Glomerular visceral epithelial cell (primary cell): ENCODE results near the gene PTGDS.
"Not testable (repeated sequence)": the region's sequence is repeated elsewhere in the genome, so short reads cannot be mapped to it uniquely, and the experiment has no call there.

Experiments used
- DNase-seq: peaks from one replicate; pipeline ENCODE4 v3.0.0-alpha.2; 2016; ENCODE audit errors: extremely low spot score

The PTGDS gene

DNA sequence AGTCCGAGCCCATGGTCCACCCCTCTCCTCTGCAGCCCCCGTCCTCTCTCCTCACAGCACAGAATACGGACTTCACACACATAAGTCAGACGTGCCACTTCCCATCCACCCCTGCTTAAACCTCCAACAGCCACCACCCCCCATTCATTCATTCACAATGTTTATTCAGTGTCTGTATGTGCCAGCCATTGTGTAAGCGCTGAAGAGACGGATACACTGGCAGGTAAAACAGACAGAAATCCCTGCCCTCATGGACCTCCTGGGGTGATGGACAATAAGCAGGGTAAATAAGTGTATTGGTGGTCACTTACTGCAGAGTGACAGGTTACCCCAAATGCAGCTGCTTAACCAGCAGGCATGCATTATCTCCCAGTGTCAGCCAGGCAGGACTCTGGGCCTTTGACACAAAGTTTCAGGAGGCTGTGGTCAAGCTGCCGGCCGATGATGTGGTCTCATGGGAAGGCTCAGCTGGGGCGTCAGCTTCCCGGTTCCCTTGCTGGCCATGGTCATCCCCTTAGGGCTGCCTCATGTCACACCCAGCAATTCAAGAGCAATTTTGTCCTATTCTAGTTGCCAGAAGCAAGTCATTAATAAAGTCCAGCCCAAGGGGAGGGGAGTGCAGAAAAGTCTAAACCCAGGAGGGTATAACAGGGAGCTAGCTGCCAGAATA is 13.1 kb downstream of the PTGDS start:
- no peak for DNase-seq

DNA sequence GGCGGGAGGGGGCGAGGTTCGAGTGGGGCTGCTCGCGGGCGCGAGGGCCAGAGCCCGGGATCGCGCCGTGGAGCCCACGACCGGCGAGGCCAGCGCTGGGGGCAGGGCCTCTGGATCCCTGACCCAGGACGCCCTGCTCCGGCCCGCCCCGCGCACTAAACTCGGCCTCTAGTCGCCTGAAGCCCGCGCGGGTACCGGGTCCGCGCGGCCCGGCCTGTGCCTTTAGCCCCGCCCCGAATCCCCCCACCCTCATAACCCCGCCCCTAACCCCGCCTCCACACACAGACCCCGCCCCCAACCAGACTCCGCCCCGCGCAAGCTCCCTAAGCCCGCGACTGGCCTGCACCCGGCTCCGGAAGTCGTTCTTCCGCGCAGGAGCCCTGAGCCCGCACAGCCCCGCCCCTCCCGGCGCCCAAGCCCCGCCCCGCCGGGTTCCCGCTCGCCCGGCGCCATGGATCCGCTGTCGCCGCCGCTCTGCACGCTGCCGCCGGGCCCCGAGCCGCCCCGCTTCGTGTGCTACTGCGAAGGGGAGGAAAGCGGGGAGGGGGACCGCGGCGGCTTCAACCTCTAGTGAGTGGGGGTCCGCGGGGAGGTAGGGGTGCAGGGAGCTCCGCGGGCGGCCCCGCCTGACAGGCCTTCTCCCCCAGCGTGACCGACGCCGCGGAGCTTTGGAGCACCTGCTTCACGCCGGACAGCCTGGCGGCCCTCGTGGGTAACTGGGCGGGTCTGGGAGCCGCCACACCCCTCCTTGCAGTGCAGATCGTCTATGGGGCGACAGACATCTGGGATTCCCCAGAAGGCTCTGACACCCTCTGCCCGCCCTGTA is 14.9 kb downstream of the PTGDS start, which contains the start of gene PAXX:
Gene PAXX (plus strand): TSS at position 430 of the 826 bp plus-strand sequence. CDS start 22 bp downstream, at position 452.
- DNase-seq, result peak; percentile 94

DNA sequence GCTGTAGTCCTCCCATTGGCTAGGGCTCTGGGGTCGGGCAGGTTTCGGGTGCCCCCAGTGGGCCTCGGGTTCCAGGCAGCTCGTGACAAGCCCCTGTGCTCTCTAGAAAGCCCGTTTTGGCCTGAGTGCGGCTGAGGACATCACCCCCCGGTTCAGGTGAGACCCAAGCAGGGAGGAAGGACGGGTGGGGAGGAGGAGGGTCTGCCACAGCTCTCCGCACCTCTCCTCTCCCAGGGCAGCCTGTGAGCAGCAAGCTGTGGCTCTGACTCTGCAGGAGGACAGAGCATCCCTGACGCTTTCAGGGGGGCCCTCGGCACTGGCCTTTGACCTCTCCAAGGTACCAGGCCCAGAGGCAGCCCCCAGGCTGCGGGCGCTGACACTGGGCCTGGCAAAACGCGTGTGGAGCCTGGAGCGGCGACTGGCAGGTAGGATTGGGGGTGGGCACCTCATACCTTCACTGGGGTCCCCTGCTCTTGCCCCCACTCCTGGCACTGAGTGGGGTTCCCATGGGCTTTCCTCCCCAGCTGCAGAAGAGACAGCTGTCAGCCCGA is 15.6 kb downstream of the PTGDS start:
- no peak for DNase-seq

DNA sequence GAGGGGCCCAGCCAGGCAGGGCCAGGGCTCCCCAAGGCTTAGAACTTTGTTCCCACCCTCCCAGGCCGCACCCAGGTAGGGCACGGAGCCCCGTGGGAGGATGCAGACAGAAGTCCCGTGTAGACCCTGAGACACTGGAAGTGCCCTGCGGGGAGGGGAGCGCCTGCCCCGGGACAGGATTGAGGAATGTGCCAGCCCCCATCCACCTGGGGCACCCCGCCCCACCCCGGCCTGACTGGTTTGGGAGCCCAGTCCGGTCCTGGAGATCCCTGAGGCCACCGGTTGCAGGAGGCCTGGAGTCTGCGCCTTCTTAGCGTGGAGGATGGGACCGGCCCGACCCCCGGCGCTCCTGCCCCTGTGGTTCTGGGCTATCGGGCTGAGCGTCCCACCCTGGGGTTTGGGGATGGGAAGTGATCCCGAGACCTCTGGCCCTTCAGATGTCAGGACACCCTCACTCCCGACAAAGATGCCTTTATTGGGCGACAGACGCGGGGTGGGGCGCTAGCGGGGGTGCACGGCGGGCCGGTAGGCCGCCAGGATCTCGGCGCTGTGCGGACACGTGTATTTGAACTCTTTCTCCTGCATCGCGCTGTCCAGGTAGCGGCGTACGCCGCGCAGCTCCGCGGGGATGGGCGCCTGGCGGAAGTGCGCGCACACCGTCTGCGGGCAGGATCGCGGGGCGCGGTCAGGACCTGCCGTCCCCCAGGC is 17.0 kb downstream of the PTGDS start:
- no peak for DNase-seq

DNA sequence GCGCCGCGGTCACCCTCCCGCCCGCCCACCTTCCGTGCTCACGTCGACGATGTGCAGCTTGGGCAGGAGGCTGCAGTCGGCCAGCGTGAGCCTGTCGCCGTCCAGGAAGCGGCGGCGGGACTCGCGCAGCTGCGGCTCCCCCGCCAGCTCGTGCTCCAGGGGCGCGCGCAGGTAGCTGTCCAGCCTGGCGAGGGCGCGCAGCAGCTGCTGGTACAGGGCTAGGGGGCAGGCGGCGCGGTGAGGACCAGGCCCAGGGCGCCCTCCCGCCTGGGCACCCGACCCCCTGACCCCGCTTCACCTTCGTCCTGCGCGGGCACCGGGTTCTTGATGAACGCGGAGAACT is 17.6 kb downstream of the PTGDS start:
- no peak for DNase-seq

DNA sequence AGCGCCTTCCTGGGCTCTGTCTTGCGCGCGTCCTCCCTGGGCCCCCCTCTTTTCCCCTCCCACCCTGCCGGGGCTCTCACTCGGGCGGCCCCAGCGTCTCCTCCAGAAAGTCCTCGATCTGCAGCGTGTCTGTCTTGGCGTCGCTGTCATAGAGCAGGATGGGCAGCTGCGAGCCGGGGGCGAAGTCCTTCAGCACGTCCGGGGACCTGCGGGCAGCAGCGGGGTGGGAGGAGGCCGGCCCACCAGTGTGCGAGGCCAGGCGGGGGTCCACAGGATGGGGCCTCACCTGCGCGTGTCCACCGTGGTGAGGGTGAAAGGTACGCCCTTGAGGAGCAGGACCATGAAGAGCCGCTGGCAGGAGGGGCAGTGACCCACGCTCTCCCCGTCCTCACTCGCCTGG is 18.1 kb downstream of the PTGDS start:
- no peak for DNase-seq

DNA sequence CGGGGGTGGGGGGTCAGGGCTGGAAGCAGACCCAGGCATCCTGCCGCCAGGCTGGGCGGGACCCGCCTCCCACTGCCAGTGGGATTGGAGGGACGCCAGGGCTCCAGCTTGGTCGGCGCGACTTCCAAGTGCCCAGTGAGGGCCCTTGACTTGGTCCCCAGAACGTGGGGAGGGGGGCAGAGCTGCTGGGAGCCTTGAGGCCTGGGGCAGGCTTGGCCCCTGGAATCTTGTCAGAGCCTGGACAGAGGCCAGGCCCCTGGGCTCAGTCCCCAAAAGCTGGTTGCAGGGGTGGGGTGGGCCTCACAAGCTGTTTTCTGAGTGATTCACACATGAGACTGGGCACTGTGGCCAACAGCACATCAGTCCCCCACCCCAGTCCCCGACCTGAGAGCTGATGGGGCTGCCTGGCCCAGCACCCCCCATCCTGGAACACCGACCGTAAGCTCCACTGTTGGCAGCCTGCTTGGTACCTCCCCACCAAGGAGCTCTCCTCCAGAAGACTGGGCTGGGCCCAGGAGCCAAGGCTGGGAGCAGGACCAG is 18.5 kb downstream of the PTGDS start:
- no peak for DNase-seq

DNA sequence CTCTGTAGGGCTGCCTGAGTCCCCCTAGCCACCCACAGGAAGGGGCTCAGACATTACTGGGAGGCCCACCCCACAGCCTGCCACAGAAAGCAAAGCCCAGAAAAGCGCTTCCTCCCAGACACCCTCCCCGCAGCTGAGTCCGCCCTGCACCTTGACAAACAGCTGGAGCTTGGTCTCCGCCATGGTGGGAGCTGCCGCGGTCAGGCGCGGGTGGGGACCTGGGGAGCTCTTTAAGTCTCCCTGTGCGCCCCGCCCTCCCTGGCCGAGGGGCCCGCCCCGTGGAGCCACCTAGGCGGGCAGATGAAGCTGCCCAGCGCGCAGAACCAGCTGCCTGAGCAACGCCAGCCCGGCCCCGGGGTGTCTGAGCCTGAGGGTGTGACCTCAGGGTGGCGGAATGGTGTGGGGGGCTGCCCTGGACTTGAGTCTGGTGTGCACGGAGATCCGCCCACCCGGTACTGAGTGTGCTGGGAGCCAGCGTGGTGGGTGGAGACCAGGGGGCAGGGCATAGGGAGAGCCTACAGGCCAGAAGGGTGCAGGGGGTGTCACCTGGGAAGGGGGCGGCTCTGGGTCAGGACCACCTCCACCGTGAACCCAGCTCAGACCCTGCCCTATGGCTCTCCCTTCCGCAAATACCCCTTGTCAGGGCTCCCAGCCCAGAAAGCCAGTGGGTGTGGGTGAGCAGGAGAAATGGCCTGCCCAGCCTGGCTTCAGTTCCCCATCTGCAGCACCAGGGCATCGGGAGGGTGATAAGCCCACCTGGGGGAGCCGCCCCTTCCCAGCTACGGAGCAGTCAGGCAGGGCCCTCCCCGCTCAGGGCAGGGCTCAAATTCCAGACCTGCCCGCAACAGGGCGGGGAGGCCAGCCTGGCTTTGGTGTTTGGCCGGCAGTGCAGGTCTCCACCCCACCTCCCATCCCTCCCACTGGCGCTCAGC is 19.3 kb downstream of the PTGDS start, which contains the start of gene CLIC3:
Gene CLIC3 (minus strand): TSS at position 208 of the 932 bp plus-strand sequence. CDS start 25 bp downstream, at position 183.
- DNase-seq, result no peak

DNA sequence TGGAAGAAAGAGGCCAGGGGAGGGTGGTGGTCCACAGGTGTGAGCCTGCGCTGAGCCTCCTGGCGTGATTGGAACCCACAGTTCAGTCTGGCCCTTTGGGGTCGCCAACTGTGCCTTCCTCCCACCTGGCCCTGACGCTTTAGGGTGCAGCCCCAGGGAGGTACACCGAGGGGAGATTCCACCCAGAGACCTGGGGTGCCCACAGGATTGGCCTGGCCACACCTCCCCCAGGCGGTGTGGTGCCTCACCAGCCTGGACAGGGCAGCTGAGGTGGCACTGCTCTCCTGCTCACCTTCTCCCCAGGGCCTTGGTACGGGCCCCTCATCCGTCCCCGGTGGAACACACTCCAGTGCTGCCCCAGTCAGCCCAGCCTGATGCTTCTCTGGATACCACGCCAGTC is 20.1 kb downstream of the PTGDS start:
- DNase-seq, result no peak

DNA sequence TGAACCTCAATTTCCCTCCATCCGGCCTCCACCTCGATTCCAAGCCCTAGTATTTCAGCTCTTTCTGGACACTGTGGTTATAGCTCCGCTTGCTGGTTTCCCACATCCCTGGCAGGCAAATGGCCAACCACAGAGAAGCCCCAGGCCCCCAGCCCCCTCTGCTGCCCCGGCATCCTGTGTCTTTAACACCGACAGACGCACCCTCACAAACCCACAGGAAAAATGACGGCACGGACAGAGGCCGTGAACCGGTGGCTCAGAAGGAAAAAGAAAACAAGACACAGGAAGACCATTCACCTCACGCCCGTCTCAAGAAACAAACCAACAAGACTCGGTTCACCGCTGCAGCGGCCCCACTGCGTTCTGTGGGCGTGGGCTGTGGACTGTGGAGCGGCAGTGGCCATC is 20.5 kb downstream of the PTGDS start:
- DNase-seq, result peak; percentile 52

DNA sequence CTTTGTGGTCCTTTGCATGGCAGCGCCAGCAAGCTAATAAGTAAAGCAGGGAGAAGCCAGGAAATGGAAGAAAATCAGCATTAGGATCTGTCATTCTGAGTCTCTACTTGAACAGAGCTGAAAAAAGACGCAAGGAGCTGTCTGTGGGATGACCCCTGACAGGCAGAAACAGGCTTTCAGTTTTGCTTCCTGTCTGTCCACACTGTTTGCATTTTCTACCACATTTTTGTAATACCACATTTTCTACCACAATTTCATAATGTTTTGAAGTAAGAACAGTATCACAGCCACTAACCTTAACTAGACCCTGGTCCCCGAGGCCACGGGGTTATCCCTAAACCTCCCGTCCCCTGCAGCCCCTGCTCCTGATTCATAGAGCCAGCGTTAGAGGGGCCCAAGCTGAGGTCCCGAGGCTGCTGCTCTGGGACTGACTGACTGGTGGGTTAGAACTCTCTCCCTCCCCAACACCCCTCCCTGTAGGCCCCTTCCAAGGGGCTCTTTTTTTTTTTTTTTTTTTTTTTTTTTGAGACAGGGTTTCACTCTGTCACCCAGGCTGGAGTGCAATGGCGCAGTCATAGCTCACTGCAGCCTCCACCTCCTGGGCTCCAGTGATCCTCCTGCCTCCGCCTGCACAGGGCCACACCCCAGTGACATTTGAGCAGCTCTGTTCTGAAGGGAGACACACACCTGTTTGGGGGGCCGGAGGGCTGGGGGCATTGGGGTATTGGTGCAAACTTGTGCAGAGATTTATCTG is 23.1 kb downstream of the PTGDS start:
- DNase-seq, result no peak

DNA sequence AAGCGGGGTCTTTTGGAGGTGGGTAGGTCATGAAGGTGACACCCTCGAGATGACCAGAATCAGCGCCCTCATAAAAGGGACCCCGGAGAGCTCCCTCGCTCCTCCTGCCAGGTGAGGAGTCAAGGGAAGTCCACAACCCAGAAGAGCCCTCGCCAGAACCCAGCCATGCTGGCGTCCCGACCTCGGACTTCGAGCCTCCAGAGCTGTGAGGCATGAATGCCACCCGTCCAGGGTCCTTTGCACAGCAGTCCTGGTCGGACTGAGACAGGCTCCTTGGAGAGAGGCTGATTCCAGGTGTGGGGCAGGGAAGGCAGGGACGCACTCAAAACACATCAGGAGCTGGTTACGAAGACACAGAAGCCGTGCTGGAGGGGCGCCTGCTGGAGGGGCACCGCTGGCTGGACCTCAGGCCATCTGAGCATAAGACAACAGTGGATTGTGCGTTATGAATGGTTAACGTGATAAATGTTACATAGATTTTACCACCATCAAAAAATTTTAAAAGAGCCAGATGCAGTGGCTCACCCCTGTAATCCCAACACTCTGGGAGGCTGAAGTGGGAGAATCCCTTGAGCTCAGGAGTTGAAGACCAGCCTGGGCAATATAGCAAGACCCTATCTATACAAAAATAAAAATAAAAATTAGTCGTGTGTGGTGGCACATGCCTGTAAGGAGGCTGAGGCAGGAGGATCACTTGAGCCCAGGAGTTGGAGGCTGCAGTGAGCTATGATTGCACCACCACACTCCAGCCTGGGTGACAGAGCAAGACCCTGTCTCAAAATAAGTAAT is 24.7 kb downstream of the PTGDS start:
- DNase-seq, result no peak

DNA sequence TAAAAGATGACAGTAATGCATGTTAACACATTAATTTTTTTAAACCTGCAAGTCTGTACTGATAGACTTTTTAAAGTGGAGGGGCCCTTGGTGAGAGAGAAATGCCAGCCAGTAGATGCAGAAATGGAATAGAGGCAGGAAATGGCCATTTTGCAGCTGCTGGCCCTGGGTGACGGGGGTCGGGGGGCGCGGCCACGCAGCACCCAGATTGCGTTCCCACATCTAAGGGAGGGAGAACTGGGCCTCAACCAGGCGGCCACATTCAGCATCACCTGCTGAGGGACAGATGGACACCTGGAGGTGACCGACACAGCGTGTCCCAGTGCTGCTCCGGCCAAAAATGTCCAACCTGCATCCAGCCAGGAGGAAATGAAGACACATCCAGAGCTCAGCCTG is 25.3 kb downstream of the PTGDS start:
- DNase-seq, result no peak

DNA sequence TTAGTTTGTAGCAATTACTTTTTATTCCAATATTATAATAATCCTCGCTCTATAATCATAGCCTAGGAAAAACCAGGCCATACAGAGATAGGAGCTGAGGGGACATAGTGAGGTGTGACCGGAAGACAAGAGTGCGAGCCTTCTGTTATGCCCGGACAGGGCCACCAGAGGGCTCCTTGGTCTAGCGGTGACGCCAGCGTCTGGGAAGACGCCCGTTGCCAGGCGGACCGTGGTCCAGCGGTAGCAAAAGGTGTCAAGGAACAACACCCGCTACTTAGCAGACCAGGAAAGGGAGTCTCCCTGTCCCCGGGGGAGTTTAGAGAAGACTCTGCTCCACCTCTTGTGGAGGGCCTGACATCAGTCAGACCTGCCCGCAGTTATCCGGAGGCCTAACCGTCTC is 27.0 kb downstream of the PTGDS start:
- DNase-seq, result not testable (repeated sequence)

DNA sequence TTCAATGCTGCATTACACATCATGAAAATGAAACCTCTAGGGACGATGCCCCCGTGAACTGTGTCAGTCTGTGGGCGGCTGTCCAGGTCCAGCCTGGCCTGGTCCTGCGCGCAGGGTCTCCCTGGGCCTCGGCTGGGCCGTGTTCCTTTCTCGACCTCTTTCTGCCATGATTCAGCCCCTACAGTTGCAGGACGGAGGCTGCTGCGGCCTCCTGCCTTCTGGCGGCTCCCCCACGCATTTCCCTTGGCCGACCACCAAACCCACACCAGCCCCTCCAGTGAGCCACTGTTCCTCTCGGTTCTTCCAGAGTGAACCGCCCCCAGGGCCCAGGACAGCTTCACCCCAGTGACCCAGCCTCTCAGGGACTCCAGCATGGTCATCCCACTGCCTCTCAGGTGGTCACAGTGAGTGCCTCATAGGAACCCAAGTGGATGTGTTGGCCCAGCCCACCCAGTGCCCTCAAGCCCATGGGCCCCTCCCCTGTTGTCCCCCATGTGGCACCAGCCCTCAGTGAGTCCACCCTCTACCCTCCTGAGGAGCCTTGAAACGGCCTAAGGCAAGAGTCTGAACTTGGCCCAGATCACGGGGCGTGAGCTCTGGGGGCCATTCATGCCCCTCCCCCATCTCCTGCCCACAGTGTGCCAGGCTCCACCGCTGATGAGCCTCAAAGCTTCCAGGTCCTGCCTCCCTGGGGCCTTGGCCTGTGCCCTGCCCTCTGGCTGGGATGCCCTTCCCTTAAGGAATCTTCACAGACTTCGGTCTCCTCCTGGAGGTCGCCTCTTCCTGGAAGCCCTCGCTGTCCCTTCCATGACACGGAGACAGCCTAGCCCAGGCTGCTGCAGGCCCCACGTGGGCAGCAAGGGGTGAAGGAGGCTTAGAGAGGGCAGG is 29.1 kb downstream of the PTGDS start:
- DNase-seq, result no peak

DNA sequence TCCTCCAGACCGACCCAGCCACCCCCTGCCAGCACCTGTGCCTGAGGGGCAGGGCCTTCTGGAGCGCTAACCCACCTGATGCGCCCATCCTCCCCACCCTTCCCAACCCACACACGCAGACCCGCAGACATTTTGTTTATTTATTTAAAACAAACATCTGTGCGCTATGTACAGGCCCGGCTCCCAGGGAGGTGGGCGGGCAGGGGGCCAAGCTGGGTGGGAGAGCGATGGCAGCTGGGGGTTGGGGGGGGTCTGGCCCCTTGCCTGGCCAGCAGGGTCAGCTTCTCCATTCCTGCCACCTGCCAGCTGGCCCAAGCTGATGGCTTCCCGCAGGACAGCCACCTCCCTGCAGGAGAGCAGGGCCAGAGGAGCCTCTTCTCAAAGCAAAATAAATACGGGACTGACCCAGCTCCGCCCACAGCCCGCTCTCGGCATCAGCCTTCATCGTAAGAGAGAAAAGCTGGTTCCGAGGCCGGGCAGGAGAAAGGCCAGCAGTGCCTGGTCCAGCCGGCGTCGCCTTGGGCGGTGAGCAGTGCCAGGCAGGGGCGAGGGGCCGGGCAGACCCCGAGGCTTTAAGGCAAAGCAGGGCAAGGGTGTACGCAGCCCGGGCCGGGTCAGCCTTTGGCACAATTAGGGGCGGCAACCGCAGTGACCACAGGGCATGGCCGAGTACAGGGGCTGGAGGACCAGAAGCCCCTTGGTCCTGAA is 30.0 kb downstream of the PTGDS start:
- DNase-seq, result no peak

DNA sequence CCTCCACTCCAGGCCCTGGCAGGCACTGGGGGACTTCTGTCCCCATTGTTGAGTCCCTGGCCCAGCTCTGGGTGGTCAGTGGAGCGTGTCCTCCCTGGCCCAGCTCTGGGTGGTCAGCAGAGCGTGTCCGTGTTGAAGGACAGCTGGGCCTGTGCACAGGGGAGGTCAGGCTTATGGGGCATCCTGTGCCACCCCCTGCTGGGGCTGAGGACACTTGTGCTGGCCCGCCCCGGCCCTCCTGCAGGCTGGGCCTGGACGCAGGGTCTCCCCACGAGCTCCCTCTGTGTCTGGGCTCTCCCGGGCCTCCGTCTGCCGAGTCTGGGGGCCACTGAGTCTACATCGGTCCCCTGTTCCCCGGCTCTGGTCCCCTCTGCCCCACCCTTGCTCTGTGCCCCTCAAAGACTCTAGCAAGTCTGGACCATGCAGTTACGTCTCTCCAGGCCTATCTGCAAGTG is 30.5 kb downstream of the PTGDS start:
- peak; percentile 19 for DNase-seq

DNA sequence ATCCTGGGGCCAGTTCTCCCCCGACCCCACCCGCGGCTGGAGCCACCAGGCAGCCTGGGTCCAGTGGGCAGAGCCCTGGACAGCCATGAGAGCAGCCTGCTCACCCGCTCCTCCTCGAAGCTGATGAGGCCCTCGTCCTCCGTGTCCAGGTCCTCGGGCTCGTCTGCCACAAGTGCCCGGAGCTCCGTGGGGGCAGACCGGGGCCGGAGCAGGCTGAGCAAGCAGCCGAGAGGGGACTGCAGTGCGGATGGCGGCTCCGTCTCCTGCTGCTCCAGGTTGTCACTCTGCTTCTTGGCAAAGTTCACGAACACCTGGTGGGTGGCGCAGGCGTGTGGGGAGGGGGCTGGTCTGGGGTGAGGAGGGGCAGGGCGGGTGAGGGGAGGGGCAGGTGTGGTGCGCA is 31.0 kb downstream of the PTGDS start:
- no peak for DNase-seq
